Endometrium (tissue), 2 donors: Measurements from ENCODE around the gene RFPL1.

Source experiments
- FAIRE-seq: peaks from 2 replicates; lab custom pipeline; 2012; peaks lifted over from hg19 to GRCh38; lab: Jason Lieb, UNC
- donor health status: control.
- donor health status: control.

The RFPL1 gene

GRCh38 chr22:29443452-29443851 lies 5.1 kb downstream of the RFPL1 start:
- no peak for FAIRE-seq

GRCh38 chr22:29443861-29444792 lies 5.7 kb downstream of the RFPL1 start:
- no peak for FAIRE-seq

GRCh38 chr22:29445508-29445907 lies 7.1 kb downstream of the RFPL1 start:
- no peak for FAIRE-seq

- no peak for FAIRE-seq
Measured at GRCh38 chr22:29447906-29448305, 9.5 kb downstream of the RFPL1 start.

- no peak for FAIRE-seq
Measured at GRCh38 chr22:29449296-29449875, 11.0 kb downstream of the RFPL1 start.

- no peak for FAIRE-seq
Measured at GRCh38 chr22:29450222-29450621, 11.8 kb downstream of the RFPL1 start.

- no peak for FAIRE-seq
Measured at GRCh38 chr22:29451863-29452262, 13.5 kb downstream of the RFPL1 start.

GRCh38 chr22:29454276-29454675 lies 15.9 kb downstream of the RFPL1 start:
- FAIRE-seq, result no peak

GRCh38 chr22:29456211-29456671 lies 17.9 kb downstream of the RFPL1 start:
- FAIRE-seq, result no peak

- FAIRE-seq, result no peak
Measured at GRCh38 chr22:29457730-29458129, 19.3 kb downstream of the RFPL1 start.

- FAIRE-seq, result no peak
Measured at GRCh38 chr22:29458551-29458950, 20.2 kb downstream of the RFPL1 start.

GRCh38 chr22:29459773-29460172 lies 21.4 kb downstream of the RFPL1 start:
- no peak for FAIRE-seq

- FAIRE-seq, result no peak
Measured at GRCh38 chr22:29461263-29461662, 22.9 kb downstream of the RFPL1 start.

- FAIRE-seq, result no peak
Measured at GRCh38 chr22:29463629-29464028, 25.2 kb downstream of the RFPL1 start.

GRCh38 chr22:29464581-29464980 lies 26.2 kb downstream of the RFPL1 start:
- FAIRE-seq, result no peak

- FAIRE-seq, result no peak
Measured at GRCh38 chr22:29469755-29470154, 31.4 kb downstream of the RFPL1 start.

GRCh38 chr22:29470159-29470855 lies 31.9 kb downstream of the RFPL1 start:
- FAIRE-seq, result no peak

- FAIRE-seq, result no peak
Measured at GRCh38 chr22:29473001-29473400, 34.6 kb downstream of the RFPL1 start.

GRCh38 chr22:29475550-29475949 lies 37.2 kb downstream of the RFPL1 start:
- FAIRE-seq, result no peak

- FAIRE-seq, result no peak
Measured at GRCh38 chr22:29476116-29476515, 37.7 kb downstream of the RFPL1 start.

GRCh38 chr22:29477723-29478318 lies 39.4 kb downstream of the RFPL1 start:
- FAIRE-seq, result no peak
